ENCODE measurements around the gene YTHDC1.

- TF ChIP-seq EZH2 (IDR thresholded peaks at IDR 0.05; ENCODE audit: low read depth, unreplicated experiment) (no peak), CREB1 (CRISPR knock-in tag; IDR thresholded peaks at IDR 0.05; ENCODE audit: low read depth) (no peak), CTCF (conservative IDR thresholded peaks at IDR 0.05; ENCODE audit: low read depth in 2 of 2) (no peak), POLR2AphosphoS5 (IDR thresholded peaks at IDR 0.05; ENCODE audit: low read depth) (no peak), EZH2phosphoT487 (IDR thresholded peaks at IDR 0.05; ENCODE audit: unreplicated experiment) (no peak), JUNB (IDR thresholded peaks at IDR 0.05; ENCODE audit: unreplicated experiment) (no peak), STAT1 (IDR thresholded peaks at IDR 0.05; ENCODE audit: unreplicated experiment) (no peak), ZNF114 (CRISPR knock-in tag; IDR thresholded peaks at IDR 0.05) (no peak)
- TF ChIP-seq, protein P1, sequence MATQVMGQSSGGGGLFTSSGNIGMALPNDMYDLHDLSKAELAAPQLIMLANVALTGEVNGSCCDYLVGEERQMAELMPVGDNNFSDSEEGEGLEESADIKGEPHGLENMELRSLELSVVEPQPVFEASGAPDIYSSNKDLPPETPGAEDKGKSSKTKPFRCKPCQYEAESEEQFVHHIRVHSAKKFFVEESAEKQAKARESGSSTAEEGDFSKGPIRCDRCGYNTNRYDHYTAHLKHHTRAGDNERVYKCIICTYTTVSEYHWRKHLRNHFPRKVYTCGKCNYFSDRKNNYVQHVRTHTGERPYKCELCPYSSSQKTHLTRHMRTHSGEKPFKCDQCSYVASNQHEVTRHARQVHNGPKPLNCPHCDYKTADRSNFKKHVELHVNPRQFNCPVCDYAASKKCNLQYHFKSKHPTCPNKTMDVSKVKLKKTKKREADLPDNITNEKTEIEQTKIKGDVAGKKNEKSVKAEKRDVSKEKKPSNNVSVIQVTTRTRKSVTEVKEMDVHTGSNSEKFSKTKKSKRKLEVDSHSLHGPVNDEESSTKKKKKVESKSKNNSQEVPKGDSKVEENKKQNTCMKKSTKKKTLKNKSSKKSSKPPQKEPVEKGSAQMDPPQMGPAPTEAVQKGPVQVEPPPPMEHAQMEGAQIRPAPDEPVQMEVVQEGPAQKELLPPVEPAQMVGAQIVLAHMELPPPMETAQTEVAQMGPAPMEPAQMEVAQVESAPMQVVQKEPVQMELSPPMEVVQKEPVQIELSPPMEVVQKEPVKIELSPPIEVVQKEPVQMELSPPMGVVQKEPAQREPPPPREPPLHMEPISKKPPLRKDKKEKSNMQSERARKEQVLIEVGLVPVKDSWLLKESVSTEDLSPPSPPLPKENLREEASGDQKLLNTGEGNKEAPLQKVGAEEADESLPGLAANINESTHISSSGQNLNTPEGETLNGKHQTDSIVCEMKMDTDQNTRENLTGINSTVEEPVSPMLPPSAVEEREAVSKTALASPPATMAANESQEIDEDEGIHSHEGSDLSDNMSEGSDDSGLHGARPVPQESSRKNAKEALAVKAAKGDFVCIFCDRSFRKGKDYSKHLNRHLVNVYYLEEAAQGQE (IDR thresholded peaks at IDR 0.05; ENCODE audit: unreplicated experiment), result no peak
- TF ChIP-seq, protein P2, sequence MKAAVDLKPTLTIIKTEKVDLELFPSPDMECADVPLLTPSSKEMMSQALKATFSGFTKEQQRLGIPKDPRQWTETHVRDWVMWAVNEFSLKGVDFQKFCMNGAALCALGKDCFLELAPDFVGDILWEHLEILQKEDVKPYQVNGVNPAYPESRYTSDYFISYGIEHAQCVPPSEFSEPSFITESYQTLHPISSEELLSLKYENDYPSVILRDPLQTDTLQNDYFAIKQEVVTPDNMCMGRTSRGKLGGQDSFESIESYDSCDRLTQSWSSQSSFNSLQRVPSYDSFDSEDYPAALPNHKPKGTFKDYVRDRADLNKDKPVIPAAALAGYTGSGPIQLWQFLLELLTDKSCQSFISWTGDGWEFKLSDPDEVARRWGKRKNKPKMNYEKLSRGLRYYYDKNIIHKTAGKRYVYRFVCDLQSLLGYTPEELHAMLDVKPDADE (IDR thresholded peaks at IDR 0.05), result no peak
Observed at GRCh38 chr4:68378226-68378625, 28.3 kb upstream of the YTHDC1 start.
